WTC11 (cell line): ENCODE data around the gene TUBB2A. TPM values are rescaled to one million over a fixed set of nuclear protein-coding genes. Genes with fewer than 3 reads are reported as not detected.

Source experiments
- ATAC-seq: fragments of 200-7000 bp; cut with Tn5 transposase; 2 replicates; pipeline ENCODE4 v1.10.0; 2021; ENCODE audit warnings: mild to moderate bottlenecking, moderate library complexity
- CTCF ChIA-PET: fragments of 300-600 bp; sonication (Branson Sonifier 250); formaldehyde crosslinking; loops from one replicate; lab custom pipeline; 2021; ENCODE audit warnings: antibody characterized with exemption; lab: Charles Lee
- POLR2A ChIA-PET: fragments of 350-600 bp; sonication (Branson Sonifier 250); formaldehyde crosslinking; loops from one replicate; lab custom pipeline; 2021; ENCODE audit warnings: antibody characterized with exemption; lab: Charles Lee
- DNase-seq: peaks from one replicate; pipeline ENCODE4 v3.0.0; 2021; ENCODE audit warnings: low spot score
- H3K27ac Mint-ChIP-seq: 2 replicates; pipeline ENCODE4 v1.8.0; 2021; ENCODE audit warnings: mixed read lengths
- H3K27me3 Mint-ChIP-seq: 2 replicates; pipeline ENCODE4 v1.8.0; 2021; ENCODE audit warnings: low read depth, mild to moderate bottlenecking, moderate library complexity, mixed read lengths
- H3K36me3 Mint-ChIP-seq: 2 replicates; pipeline ENCODE4 v1.8.0; 2021; ENCODE audit warnings: mixed read lengths
- H3K4me1 Mint-ChIP-seq: 2 replicates; pipeline ENCODE4 v1.8.0; 2022; ENCODE audit warnings: mixed read lengths
- H3K4me3 Mint-ChIP-seq: 2 replicates; pipeline ENCODE4 v1.8.0; 2021; ENCODE audit warnings: mild to moderate bottlenecking, moderate library complexity, mixed read lengths
- H3K9me3 Mint-ChIP-seq: 2 replicates; pipeline ENCODE4 v1.8.0; 2021; ENCODE audit warnings: mixed read lengths
- AR ChIP-seq: fragments of 250-450 bp; sonication (Bioruptor Pico); IDR thresholded peaks from 2 replicates; pipeline ENCODE4 v1.9.0; 2021; ENCODE audit warnings: mild to moderate bottlenecking
- CREB1 ChIP-seq: sonication (generic); formaldehyde crosslinking; IDR thresholded peaks from 2 replicates; pipeline ENCODE4 v1.8.0; 2023; ENCODE audit warnings: mild to moderate bottlenecking, missing genetic modification reagents
- CREM ChIP-seq: sonication (generic); formaldehyde crosslinking; IDR thresholded peaks from 2 replicates; pipeline ENCODE4 v1.8.1; 2022; ENCODE audit warnings: mild to moderate bottlenecking, missing genetic modification reagents, moderate library complexity
- ELF4 ChIP-seq: sonication (generic); formaldehyde crosslinking; IDR thresholded peaks from 2 replicates; pipeline ENCODE4 v1.8.1; 2022; ENCODE audit warnings: low read depth, mild to moderate bottlenecking, moderate library complexity, missing genetic modification reagents
- FOXP1 ChIP-seq: sonication (generic); formaldehyde crosslinking; IDR thresholded peaks from 2 replicates; pipeline ENCODE4 v1.8.0; 2022; ENCODE audit warnings: missing genetic modification reagents, mild to moderate bottlenecking, moderate library complexity, borderline replicate concordance
- GRHL2 ChIP-seq: fragments of 250-450 bp; sonication (Bioruptor Pico); IDR thresholded peaks from 2 replicates; pipeline ENCODE4 v1.8.0; 2022; ENCODE audit warnings: mild to moderate bottlenecking, moderate library complexity; ENCODE audit not compliant: insufficient replicate concordance, severe bottlenecking
- JAZF1 ChIP-seq: fragments of 250-450 bp; sonication (Bioruptor Pico); IDR thresholded peaks from 2 replicates; pipeline ENCODE4 v1.9.0; 2021; ENCODE audit warnings: moderate library complexity, mild to moderate bottlenecking, inconsistent platforms
- MAX ChIP-seq: sonication (generic); formaldehyde crosslinking; IDR thresholded peaks from 2 replicates; pipeline ENCODE4 v1.8.0; 2022; ENCODE audit warnings: mild to moderate bottlenecking, missing genetic modification reagents
- MXD4 ChIP-seq: fragments of 250-450 bp; sonication (Bioruptor Pico); IDR thresholded peaks from 2 replicates; pipeline ENCODE4 v1.8.0; 2021; ENCODE audit warnings: mild to moderate bottlenecking, moderate library complexity, borderline replicate concordance
- NFYB ChIP-seq: sonication (generic); formaldehyde crosslinking; conservative IDR thresholded peaks from 2 replicates; pipeline ENCODE4 v1.8.0; 2022; ENCODE audit warnings: low read depth, missing genetic modification reagents
- NR2C2 ChIP-seq: sonication (generic); formaldehyde crosslinking; IDR thresholded peaks from 2 replicates; pipeline ENCODE4 v1.8.0; 2022; ENCODE audit warnings: mild to moderate bottlenecking, missing genetic modification reagents
- NR3C1 ChIP-seq: sonication (generic); formaldehyde crosslinking; conservative IDR thresholded peaks from 2 replicates; pipeline ENCODE4 v1.8.1; 2023; ENCODE audit warnings: low read depth, mild to moderate bottlenecking, missing genetic modification reagents
- RORB ChIP-seq: fragments of 250-450 bp; sonication (Bioruptor Pico); IDR thresholded peaks from 2 replicates; pipeline ENCODE4 v1.9.0; 2021; ENCODE audit warnings: mild to moderate bottlenecking
- TEAD4 ChIP-seq: sonication (generic); formaldehyde crosslinking; IDR thresholded peaks from 2 replicates; pipeline ENCODE4 v1.8.0; 2022; ENCODE audit warnings: mild to moderate bottlenecking, missing genetic modification reagents
- ZBTB21 ChIP-seq: sonication (generic); formaldehyde crosslinking; IDR thresholded peaks from 2 replicates; pipeline ENCODE4 v1.8.1; 2023; ENCODE audit warnings: mild to moderate bottlenecking, missing genetic modification reagents, borderline replicate concordance
- ZNF121 ChIP-seq: sonication (generic); formaldehyde crosslinking; IDR thresholded peaks from 2 replicates; pipeline ENCODE4 v1.8.0; 2023; ENCODE audit warnings: missing genetic modification reagents
- ZNF263 ChIP-seq: sonication (generic); formaldehyde crosslinking; IDR thresholded peaks from 2 replicates; pipeline ENCODE4 v1.8.1; 2022; ENCODE audit warnings: low read depth, mild to moderate bottlenecking, moderate library complexity, missing genetic modification reagents
- ZNF317 ChIP-seq: sonication (generic); formaldehyde crosslinking; IDR thresholded peaks from 2 replicates; pipeline ENCODE4 v1.8.1; 2023; ENCODE audit warnings: low read depth, mild to moderate bottlenecking, moderate library complexity, missing genetic modification reagents, borderline replicate concordance
- ZNF425 ChIP-seq: fragments of 250-450 bp; sonication (Bioruptor Pico); conservative IDR thresholded peaks from 2 replicates; pipeline ENCODE4 v1.9.0; 2021; ENCODE audit warnings: mild to moderate bottlenecking
- ZNF671 ChIP-seq: fragments of 250-450 bp; sonication (Bioruptor Pico); IDR thresholded peaks from 2 replicates; pipeline ENCODE4 v1.8.0; 2021; ENCODE audit warnings: mild to moderate bottlenecking
- total RNA-seq: library from RNA; stranded (reverse); gene quantifications from 3 replicates; pipeline ENCODE4 v1.2.3, GENCODE V29; 2021

The TUBB2A gene
- total RNA-seq, 1 experiment from 2014 or later, result 357 TPM

- TF ChIP-seq ZBTB21 (CRISPR knock-in tag), result no peak
- TF ChIP-seq ELF4 (CRISPR knock-in tag), result no peak
- no peak for TF ChIP-seq NR2C2 (CRISPR knock-in tag)
- TF ChIP-seq RORB (CRISPR knock-in tag), result no peak
- TF ChIP-seq MAX (CRISPR knock-in tag), result no peak
- TF ChIP-seq, all 79 proteins: peak for 0
These were observed 35.9 kb upstream of the TUBB2A start (continued) for GRCh38 chr6:3193102-3193849.

GRCh38 chr6:3190779-3191178 lies 33.4 kb upstream of the TUBB2A start:
- TF ChIP-seq FOXP1 (CRISPR knock-in tag) (no peak), JAZF1 (CRISPR knock-in tag) (no peak), ZNF263 (CRISPR knock-in tag) (no peak), MXD4 (CRISPR knock-in tag) (no peak), CREM (CRISPR knock-in tag) (no peak), AR (CRISPR knock-in tag) (no peak), NR3C1 (CRISPR knock-in tag) (no peak), CREB1 (CRISPR knock-in tag) (no peak), NR2C2 (CRISPR knock-in tag) (no peak), MAX (CRISPR knock-in tag) (no peak), ZNF121 (no peak), ZNF425 (no peak), ZNF671 (no peak), ZNF317 (CRISPR knock-in tag) (no peak), TEAD4 (no peak), RORB (CRISPR knock-in tag) (no peak), GRHL2 (CRISPR knock-in tag) (no peak), NFYB (CRISPR knock-in tag) (no peak)
- no peak overlapping the region for H3K4me3 Mint-ChIP-seq
- no peak overlapping the region for H3K27ac Mint-ChIP-seq
- peaks cover 15% of the 10 kb centered on the region for H3K9me3 Mint-ChIP-seq
- ChIA-PET POLR2A (no interaction called here), CTCF (interaction anchor here (0.9 to 1.1 kb wide), 2 partner anchors 12 to 61 kb away, joined by 3 read pairs; no protein-coding TSS in a partner anchor)
- H3K4me1 Mint-ChIP-seq, result peaks cover 16% of the 10 kb centered on the region
- ATAC-seq, result no peak
- DNase-seq, result no peak
- H3K36me3 Mint-ChIP-seq, result peaks cover 15% of the 10 kb centered on the region
- H3K27me3 Mint-ChIP-seq, result no peaks in the 10 kb centered on the region
